Measurements from ENCODE around the gene USP47. TPM values are rescaled to one million over a fixed set of nuclear protein-coding genes. Genes with fewer than 3 reads are reported as not detected.

USP47 gene
- total RNA-seq, 1 donor from 2014 or later, result 46.1 TPM

- peak overlapping the region; percentile 41 for H3K27ac Mint-ChIP-seq (ENCODE audit: unreplicated experiment)
- TF ChIP-seq, protein P1, sequence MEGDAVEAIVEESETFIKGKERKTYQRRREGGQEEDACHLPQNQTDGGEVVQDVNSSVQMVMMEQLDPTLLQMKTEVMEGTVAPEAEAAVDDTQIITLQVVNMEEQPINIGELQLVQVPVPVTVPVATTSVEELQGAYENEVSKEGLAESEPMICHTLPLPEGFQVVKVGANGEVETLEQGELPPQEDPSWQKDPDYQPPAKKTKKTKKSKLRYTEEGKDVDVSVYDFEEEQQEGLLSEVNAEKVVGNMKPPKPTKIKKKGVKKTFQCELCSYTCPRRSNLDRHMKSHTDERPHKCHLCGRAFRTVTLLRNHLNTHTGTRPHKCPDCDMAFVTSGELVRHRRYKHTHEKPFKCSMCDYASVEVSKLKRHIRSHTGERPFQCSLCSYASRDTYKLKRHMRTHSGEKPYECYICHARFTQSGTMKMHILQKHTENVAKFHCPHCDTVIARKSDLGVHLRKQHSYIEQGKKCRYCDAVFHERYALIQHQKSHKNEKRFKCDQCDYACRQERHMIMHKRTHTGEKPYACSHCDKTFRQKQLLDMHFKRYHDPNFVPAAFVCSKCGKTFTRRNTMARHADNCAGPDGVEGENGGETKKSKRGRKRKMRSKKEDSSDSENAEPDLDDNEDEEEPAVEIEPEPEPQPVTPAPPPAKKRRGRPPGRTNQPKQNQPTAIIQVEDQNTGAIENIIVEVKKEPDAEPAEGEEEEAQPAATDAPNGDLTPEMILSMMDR (IDR thresholded peaks at IDR 0.05), result no peak
- DNase-seq (ENCODE audit: extremely low spot score, unreplicated experiment), result no peak
- no peaks in the 10 kb centered on the region for H3K27me3 Mint-ChIP-seq (ENCODE audit: unreplicated experiment)
- peaks cover 6% of the 10 kb centered on the region for H3K4me1 Mint-ChIP-seq (ENCODE audit: unreplicated experiment)
- H3K9me3 Mint-ChIP-seq (ENCODE audit: unreplicated experiment), result peaks cover 5% of the 10 kb centered on the region
- H3K36me3 Mint-ChIP-seq (ENCODE audit: unreplicated experiment), result peaks cover 69% of the 10 kb centered on the region
- H3K4me3 Mint-ChIP-seq (ENCODE audit: unreplicated experiment), result no peak overlapping the region
Observed at GRCh38 chr11:11959601-11960000, 117.8 kb downstream of the USP47 start.

GRCh38 chr11:11960687-11961086, 118.9 kb downstream of the USP47 start:
- no peak for DNase-seq (ENCODE audit: extremely low spot score, unreplicated experiment)
- H3K4me1 Mint-ChIP-seq (ENCODE audit: unreplicated experiment), result peaks cover 6% of the 10 kb centered on the region
- TF ChIP-seq, protein P1 (IDR thresholded peaks at IDR 0.05), result no peak
- H3K27me3 Mint-ChIP-seq (ENCODE audit: unreplicated experiment), result no peaks in the 10 kb centered on the region
- peaks cover 5% of the 10 kb centered on the region for H3K9me3 Mint-ChIP-seq (ENCODE audit: unreplicated experiment)
- no peak overlapping the region for H3K27ac Mint-ChIP-seq (ENCODE audit: unreplicated experiment)
- H3K4me3 Mint-ChIP-seq (ENCODE audit: unreplicated experiment), result no peak overlapping the region
- peaks cover 66% of the 10 kb centered on the region for H3K36me3 Mint-ChIP-seq (ENCODE audit: unreplicated experiment)

DNA sequence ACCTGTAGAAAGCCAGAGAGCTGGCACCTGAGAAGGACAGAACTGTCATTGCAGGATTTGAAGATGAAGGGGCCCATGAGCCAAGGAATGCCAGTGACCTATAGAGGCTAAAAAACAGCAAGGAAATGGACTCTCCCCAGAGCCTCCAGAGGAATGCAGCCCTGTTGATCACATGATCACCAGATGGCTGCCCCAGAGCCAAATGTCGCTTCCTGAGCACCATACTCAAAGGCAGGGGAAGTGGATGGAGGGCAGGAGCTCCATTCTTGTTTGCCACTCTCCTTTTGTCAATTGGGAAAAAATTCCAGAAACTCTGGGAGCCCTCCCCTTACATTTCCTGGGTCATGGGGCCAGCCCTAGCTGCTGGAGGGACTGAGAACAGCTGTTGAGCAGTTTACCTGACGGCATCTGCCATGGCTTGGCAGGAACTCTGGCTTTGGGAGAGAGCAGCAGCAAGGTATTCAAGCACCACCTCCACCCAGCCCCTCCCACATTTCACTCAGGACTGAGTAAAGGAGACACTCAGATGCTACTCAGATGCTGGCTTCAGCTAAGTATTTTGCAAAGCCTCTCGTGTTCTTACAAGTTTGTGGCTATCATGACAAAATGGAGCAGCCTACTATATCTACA, 119.7 kb downstream of the USP47 start:
- H3K9me3 Mint-ChIP-seq (ENCODE audit: unreplicated experiment), result peaks cover 5% of the 10 kb centered on the region
- H3K27ac Mint-ChIP-seq (ENCODE audit: unreplicated experiment), result no peak overlapping the region
- H3K4me3 Mint-ChIP-seq (ENCODE audit: unreplicated experiment), result no peak overlapping the region
- H3K27me3 Mint-ChIP-seq (ENCODE audit: unreplicated experiment), result no peaks in the 10 kb centered on the region
- H3K4me1 Mint-ChIP-seq (ENCODE audit: unreplicated experiment), result peaks cover 8% of the 10 kb centered on the region
- H3K36me3 Mint-ChIP-seq (ENCODE audit: unreplicated experiment), result peaks cover 65% of the 10 kb centered on the region
- TF ChIP-seq, protein P1 (IDR thresholded peaks at IDR 0.05), result no peak
- DNase-seq (ENCODE audit: extremely low spot score, unreplicated experiment), result no peak

GRCh38 chr11:11963067-11963466, 121.3 kb downstream of the USP47 start:
- peaks cover 67% of the 10 kb centered on the region for H3K36me3 Mint-ChIP-seq (ENCODE audit: unreplicated experiment)
- DNase-seq (ENCODE audit: extremely low spot score, unreplicated experiment), result no peak
- H3K27me3 Mint-ChIP-seq (ENCODE audit: unreplicated experiment), result no peaks in the 10 kb centered on the region

More at GRCh38 chr11:11963067-11963466, 121.3 kb downstream of the USP47 start:
- Mint-ChIP-seq H3K9me3 (ENCODE audit: unreplicated experiment) (peaks cover 5% of the 10 kb centered on the region), H3K27ac (ENCODE audit: unreplicated experiment) (no peak overlapping the region), H3K4me1 (ENCODE audit: unreplicated experiment) (peaks cover 17% of the 10 kb centered on the region), H3K4me3 (ENCODE audit: unreplicated experiment) (no peak overlapping the region)
- TF ChIP-seq, protein P1 (IDR thresholded peaks at IDR 0.05), result no peak
